Activated CD8-positive, alpha-beta memory T cell treated with anti-CD3 and anti-CD28 coated beads for 36 hours (primary cell): Measurements from ENCODE around the gene NCOA5. TPM values are rescaled to one million over a fixed set of nuclear protein-coding genes. Genes with fewer than 3 reads are reported as not detected.

Experiments used
- CTCF ChIA-PET: fragments of 350-600 bp; sonication (Branson Sonifier 250); formaldehyde crosslinking; loops from one replicate; lab custom pipeline; 2021; ENCODE audit warnings: antibody characterized with exemption; lab: Charles Lee
- POLR2A ChIA-PET: fragments of 350-600 bp; sonication (Branson Sonifier 250); formaldehyde crosslinking; loops from one replicate; lab custom pipeline; 2021; ENCODE audit warnings: antibody characterized with exemption; lab: Charles Lee
- total RNA-seq, 2 experiments: library from RNA; stranded (reverse); gene quantifications; one replicate each; pipeline ENCODE4 v1.2.3, GENCODE V29; 2021

The NCOA5 gene
- 10 to 100 TPM; 27.2 to 31.6 TPM for total RNA-seq

DNA sequence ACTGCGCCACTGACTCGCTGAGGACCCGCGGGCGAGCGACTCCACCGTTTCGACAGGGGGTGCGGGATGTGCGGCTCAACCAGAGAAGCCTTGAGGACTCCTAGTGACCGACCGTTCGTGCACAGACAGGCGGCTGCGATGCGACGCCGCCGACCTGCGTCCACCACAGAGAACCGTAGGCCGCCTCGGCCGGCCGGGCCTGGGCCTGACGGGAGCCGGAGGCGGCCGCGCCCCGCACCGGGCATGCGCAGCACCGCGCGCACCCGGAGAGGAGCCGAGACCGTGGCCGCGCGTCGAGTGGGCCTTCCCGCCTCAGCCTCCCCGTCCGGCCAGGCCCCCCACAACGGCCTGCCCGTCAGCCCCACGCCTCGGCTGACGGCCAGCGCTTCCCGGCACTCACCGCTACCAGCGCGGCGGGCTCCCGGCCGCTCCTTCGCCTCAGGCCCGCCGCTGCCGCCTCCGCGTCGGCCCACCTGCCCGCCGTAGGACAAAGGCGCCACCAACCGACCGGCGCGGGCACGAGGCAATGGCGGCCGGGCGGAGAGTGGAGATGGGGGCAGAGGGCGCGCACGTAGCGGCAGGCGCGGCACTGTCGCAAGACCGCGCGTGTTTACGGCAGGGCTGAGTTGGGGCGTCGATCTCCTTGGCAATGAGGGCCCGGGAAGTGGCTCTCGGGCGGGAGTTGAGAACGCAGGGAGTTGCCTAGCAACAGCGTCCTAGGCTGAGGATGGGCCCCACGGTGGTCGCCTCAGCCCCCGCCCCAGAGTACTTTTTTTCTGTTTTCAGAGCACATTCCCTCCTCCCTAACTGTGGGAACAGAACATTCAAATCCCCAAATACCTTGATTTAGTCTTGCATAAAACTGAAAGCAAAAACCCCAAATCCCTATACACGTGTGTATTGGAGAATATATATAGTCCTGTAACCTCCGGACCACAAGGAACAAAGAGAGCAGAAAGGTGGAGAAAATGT is at the start of gene NCOA5:
Gene NCOA5, minus strand, starts transcription at position 546 of the 972 bp plus-strand sequence. CDS start 10,538 bp downstream, outside the sequence.
- ChIA-PET CTCF (interaction anchor here (2.3 kb wide), 1 partner anchor 67 kb away, joined by 10 read pairs; no protein-coding TSS in a partner anchor), POLR2A (no interaction called here)

DNA sequence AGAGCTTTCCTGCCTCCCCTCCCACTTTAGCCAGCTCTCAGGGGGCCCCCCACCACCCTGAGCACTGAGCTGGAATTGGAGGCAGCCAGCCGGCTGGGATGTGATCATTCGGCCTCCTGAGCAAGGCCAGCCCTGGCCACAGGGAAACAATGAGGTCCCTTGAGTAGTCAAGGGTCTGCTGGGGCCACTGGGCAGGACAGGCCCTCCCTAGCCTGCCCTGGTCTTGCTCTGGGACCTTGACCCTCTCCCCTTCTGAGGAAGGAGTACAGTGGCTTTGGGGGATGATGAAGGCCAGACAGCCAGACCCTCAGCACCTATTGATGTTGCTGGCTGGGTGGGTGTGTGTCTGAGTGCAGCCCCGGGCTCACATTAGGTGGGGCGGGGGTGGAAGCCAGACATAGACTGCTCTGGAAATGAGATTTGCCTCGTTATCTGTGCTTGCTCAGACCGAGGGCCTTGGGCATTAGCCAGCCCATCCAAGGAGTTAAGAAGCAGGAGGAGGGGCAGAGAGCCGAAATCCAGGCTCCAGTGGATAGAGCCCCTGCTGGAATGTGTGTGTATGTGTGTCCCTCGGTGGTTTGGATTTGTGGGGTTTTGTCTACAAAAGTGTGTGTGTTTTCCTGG is 49.6 kb upstream of the NCOA5 start:
- POLR2A ChIA-PET: no interaction called here
- CTCF ChIA-PET: no interaction called here

DNA sequence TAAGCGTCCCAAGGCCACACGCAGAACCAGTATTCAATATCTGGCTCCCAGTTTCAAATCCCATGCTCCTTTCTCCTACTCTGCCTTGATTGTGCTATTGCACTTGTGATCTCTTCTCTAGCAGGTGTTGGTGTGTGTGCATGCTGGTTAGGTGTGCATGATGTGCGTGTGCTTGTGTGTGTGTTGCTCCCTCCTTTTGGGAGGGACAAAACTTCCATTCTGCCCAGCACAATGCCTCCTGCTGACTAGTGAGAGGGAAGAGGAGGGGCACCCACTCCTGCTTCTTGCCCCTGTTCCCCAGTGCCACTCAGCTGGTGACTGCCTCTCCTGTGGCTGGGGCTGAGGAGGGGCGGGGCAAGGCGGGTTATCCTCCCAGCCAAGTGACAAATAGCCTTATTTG is 48.1 kb upstream of the NCOA5 start:
- CTCF ChIA-PET: no interaction called here
- POLR2A ChIA-PET: no interaction called here

DNA sequence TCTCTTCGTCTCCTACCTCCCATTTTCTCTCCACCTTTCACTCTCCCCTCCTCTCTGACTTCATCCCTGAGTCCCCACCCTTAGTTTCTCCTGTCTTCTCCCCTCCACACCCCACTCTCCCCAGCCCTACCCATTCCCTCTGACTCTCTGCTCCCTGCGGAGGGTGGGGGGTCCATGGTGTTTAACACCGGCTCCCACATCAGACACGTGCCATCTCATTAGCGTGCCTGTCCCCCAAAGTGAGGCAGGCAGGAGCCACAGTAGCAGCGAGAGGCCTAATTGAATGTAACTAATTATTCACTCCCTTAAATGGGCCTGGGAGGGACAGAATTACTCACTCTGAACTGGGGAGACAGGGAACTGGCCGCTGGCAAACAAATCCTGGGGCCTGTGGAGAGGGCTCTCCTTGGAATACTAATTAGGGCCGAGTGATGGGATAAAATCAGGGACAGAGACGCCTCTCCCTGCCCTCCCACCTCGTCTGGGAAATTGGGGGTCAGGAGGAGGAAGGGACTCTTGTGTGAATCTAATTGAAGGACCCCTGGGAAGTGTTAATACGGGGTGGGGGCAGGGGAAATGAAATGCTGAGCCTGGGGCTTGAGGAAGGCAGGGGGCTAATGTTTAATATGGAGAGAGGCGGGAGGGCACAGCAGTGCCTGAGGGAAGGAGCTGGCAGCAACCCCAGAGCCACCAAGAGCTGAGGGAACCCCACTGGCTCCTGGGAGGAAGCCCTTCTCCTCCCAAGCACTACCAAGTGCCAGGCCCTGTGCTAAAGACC is 46.3 kb upstream of the NCOA5 start:
- ChIA-PET CTCF (no interaction called here), POLR2A (no interaction called here)

DNA sequence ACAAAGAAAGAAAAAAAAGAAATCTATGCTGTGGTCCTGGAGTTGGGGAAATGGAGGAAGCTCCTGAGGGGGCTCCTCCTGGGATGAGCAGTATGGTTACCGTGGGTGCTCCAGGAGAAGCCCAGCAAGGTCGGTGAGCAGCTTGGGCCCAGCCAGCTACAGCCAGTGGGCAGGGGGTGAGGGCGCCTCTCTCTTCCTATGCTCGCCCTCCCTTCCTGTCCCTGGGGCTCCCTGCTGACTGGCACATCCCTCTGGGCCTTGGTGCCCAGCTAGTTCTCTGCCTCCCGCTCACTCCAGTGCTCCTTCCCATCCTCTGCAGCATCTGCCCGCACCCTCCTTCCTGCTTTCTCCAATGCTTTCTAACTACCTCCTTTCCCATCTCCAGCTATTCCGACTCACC is 45.0 kb upstream of the NCOA5 start:
- CTCF ChIA-PET: interaction anchor here (0.9 kb wide), 1 partner anchor 41 kb away, joined by 3 read pairs; no protein-coding TSS in a partner anchor

DNA sequence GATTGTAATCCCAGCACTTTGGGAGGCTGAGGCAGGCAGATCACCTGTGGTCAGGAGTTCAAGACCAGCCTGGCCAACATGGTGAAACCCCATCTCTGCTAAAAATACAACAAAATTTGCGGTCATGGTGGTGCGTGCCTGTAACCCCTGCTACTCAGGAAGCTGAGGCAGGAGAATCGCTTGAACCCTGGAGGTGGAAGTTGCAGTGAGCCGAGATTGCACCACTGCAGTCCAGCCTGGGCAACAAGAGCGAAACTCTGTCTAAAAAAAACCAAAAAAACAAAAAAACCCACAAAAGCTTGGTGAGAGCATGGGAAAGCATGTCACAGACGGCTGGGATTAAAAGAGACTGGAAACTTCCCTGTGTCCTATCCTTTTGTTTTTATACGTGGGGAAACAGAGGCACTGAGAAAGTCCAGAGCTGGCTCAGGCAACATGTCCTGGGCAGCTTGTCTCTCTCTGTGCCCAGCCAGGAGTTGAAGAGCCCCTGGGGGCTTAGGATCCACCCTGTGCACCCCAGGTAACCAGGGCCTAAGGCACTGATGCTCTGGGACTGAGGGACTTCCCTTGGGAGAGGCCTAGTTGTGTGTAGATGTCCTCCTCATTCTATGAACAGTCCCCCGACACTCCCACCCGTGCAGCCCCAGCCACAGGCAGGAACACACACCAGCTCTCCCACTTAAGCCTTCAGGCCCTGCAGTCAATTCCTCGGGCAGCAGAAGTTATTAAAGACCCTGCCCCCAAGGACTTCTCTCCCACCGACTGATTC is 44.3 kb upstream of the NCOA5 start:
- CTCF ChIA-PET: interaction anchor here (0.7 to 0.9 kb wide), 2 partner anchors 36 to 41 kb away, joined by 3 read pairs; no protein-coding TSS in a partner anchor
- POLR2A ChIA-PET: no interaction called here

More for the DNA sequence above, 45.0 kb upstream of the NCOA5 start:
- POLR2A ChIA-PET: no interaction called here

DNA sequence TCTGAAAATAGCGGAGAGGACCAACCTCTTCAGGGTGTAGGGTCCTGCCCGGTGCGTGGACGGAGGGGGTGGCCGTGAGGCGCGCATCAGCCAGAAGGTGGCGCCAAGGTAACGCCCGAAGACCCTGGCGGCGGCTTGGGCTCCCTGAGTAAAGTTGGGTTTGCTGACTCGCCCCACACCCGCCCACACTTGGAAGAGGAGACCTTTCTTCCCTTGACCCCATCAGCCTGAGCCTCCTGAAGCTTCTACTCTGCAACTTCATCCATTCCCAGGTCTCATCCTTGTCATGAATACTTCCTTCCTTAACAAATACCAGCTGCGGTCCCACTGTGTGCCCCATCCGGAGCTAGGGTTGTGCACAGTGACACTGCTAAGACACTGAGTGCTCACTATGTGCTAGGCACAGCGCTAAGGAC is 43.0 kb upstream of the NCOA5 start:
- ChIA-PET CTCF (interaction anchor here (1.0 to 2.2 kb wide), 7 partner anchors 14 to 276 kb away, joined by 3 to 14 read pairs (median 4); partner anchors contain the start of gene CD40), POLR2A (no interaction called here)

DNA sequence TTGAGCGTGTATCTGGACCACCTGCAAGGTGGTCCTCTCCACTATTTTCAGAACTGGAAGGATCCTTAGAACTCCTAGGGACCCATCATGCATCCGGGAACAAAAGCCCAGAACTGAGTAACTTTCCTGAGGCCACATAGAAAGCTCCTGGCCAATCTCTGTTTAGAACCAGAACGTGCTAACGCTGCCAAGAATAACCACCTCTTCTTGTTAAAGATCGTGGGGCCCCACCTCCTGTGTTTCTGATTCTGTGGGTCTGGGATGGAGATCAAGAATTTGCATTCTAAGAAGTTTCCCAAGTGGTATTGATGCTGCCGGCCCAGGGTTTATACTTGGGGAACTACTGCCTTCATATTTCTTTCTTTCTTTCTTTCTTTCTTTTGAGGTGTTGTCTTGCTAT is 41.6 kb upstream of the NCOA5 start:
- ChIA-PET POLR2A (no interaction called here), CTCF (interaction anchor here (1.0 to 2.2 kb wide), 4 partner anchors 13 to 306 kb away, joined by 3 to 14 read pairs (median 4); partner anchors contain the start of gene CD40)

DNA sequence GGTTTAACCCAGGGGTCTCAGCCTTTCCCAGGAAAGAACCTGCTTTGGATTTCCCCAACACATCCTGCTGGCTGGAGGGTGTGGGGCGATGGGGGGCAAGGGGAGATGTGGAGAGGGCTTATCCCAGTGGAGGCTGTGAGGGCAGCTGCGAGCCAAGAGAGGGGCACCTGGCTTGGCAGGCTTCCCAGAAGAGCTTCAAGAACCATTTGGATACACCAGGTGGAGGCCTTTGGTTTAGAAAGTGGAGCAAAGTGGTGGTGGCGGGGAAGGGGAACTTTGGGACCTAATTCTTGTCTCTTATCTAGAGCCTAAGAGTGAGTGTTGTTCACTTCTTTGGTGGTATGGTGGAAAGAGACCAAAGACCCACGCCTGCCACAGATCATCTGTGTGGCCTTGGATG is 40.8 kb upstream of the NCOA5 start:
- POLR2A ChIA-PET: no interaction called here
- CTCF ChIA-PET: interaction anchor here (1.1 to 1.9 kb wide), 3 partner anchors 10 to 307 kb away, joined by 3 to 4 read pairs (median 4); no protein-coding TSS in a partner anchor

DNA sequence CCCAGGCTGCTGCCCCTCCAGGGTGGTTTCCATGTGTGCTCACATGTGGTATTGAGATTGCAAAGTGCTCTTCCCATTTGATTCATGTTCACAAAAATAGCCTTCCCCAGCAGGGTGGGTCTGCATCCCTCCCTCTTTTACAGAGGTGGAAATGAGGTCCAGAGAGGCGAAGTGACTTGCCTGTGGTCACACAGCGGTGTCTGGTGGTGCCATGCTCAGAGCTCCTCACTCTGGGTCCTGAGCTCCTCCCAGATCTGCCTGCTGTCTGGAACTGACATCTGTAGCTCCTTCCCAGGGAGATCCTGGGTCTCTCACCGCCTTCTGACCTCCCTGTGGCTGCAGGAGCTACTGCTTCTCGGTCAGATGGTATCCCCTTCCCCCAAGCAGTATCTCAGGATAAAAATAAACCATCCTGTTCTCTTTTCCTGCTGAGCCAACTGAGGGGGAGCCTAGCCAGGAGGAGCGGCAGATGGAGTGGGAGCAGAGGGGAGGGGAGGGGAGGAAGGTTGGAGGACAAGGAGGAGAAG is 40.3 kb upstream of the NCOA5 start:
- ChIA-PET CTCF (interaction anchor here (1.3 to 1.9 kb wide), 2 partner anchors 9 to 45 kb away, joined by 4 read pairs; no protein-coding TSS in a partner anchor), POLR2A (no interaction called here)

DNA sequence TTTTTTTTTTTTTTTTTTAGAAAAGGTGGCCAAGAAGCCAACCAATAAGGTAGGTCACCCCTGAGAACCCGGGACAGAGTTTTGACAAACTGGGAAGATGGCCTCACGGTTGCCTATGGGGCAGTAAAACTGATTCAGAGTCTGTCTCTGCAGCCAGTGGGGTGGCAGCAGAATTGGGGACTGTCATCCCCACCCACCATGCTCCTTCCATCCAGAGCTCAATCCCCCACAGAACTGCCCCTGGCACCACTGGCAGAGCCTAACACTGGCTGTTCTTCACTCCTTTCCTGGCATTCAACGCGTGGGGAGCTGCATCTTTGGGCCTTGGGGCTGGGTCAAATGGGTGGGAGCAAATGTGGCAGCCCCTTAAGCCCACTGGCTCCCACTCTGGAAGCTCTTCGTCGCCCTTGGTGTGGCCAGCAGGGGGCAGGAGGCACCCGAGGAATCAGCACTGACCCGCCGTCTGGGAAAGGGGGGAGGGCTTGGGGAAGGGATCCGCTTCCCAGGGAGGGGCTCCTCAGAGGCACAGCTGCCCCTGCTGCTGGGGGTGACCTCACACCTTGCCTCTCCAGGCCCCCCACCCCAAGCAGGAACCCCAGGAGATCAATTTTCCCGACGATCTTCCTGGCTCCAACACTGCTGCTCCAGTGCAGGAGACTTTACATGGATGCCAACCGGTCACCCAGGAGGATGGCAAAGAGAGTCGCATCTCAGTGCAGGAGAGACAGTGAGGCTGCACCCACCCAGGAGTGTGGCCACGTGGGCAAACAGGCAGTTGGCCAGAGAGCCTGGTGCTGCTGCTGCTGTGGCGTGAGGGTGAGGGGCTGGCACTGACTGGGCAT is 38.8 kb upstream of the NCOA5 start:
- CTCF ChIA-PET: interaction anchor here (0.8 to 1.9 kb wide), 4 partner anchors 11 to 237 kb away, joined by 3 to 6 read pairs (median 4); partner anchors contain the start of gene CD40
- POLR2A ChIA-PET: interaction anchor here (0.5 kb wide), 1 partner anchor 53 kb away, joined by 5 read pairs; no protein-coding TSS in a partner anchor

DNA sequence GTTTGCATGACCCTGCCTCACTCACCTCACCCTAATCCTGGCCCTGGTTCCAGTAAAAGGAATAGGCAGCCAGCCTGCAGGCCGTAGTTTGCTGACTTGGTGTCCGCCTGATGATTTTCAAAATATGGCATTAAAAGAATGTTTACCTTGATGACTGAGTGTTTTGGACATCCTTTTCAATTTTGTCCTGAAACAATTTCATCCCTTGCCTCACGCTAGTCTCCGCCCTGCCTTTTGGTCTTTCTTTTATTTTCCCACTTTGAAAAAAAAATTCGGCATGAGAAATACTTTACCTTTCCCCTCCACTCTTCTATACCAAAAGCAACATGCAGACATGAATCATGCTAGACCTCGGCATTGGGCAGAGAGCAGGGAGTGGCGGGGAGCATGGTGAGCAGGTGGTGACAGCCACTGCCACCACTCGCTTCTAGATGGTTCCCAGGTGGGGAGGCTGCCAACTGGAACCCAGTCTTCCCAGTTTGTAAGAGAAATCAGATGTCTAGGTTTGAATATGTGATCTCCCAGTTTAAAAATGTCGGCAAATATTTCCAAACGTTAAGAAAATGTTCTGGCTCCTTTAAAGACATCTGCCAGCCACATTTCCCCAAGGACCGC is 37.7 kb upstream of the NCOA5 start:
- ChIA-PET CTCF (interaction anchor here (0.8 kb wide), 1 partner anchor 69 kb away, joined by 3 read pairs; no protein-coding TSS in a partner anchor), POLR2A (no interaction called here)

DNA sequence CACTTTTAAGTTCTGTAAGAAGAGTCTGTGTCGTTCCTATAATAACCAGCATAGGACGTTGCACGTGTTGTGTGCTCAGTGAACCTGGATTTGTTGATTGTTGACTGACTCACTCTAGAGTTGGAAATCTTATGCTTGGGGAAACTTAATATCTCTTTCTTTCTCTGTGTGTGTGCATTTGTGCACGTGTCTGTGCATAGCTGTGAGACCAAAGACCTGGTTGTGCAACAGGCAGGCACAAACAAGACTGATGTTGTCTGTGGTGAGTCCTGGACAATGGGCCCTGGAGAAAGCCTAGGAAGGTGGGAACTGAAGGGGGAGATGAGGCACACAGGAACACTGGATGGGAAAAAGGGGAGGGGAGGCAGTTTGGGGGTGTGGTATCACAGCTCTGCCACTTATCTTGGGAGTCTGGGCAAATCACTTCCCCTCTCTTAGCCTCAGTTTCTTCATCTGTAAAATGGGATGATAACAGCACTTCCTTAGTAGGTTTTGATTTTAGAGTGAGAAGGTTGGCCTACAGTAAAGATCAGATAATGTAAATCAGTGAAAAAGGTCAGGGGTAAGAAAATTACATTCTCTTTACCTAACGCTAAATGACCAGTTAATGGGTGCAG is 36.8 kb upstream of the NCOA5 start:
- POLR2A ChIA-PET: no interaction called here
- CTCF ChIA-PET: no interaction called here

DNA sequence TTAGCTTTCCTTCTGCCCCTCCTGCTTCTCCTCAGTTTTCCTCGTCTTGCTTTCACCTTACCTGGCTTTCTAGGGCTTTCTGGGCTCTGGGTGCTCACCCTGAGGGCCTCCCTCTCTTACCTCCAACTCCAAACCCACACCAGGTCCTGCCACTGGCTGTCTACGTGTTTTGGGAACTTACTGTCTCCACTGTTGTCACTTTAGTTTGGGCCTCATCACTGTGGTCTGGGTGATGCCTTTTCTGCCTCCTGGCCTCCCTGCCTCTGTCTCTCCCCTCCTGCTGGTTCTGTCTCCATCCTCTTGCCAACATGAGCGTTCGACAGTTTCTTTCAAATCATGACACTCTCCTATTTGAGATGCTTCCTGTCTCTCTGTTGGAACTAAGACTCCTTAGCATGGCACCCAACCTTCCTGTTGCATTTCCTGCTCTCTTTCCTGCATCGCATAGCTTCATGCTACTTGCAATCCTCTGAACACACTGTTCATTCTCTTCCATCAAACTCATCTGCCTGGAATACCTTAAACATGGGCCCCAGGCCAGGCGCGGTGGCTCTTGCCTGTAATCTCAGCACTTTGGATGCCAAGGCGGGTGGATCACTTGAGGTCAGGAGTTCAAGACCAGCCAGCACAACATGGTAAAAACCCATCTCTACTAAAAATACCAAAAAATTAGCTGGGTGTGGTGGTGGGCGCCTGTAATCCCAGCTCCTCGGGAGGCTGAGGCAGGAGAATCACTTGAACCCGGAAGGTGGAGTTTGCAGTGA is 33.9 kb upstream of the NCOA5 start:
- ChIA-PET CTCF (no interaction called here), POLR2A (no interaction called here)
